ENCODE measurements around the gene LOXL3. TPM values are rescaled to one million over a fixed set of nuclear protein-coding genes. Genes with fewer than 3 reads are reported as not detected.

The LOXL3 gene
- total RNA-seq, 3 donors from 2014 or later (not counting 1 experiment from before 2014, with no cell fraction given), result 0.43 to 2.0 (median 0.93) TPM

DNA sequence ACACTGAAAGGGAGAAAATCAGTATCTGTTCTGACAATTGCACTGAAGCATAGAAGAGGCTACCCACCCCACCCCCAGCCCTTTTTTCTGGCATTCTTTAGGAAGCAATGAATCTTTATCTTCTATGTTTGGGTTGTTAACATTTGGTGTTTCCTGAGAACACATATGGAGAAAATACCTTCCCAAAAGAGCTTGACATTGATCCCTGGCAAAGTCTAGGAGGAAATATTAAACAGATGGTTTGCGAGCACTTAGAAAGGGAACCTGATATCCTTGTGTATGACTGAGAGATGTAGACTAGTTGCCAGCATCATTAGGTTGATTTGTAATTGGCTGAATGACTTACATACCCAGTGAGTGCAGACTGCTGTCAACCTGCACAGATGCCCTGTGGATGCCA lies 43.7 kb upstream of the LOXL3 start:
- Mint-ChIP-seq H3K4me1 (no peaks in the 10 kb centered on the region), H3K27ac (no peak overlapping the region), H3K27me3 (ENCODE audit: low read depth in 2 of 2) (peaks cover 42 to 52% of the 10 kb centered on the region in 2 donors), H3K4me3 (no peak overlapping the region), H3K36me3 (no peaks in the 10 kb centered on the region), H3K9me3 (no peaks in the 10 kb centered on the region)
- TF ChIP-seq, protein P1, sequence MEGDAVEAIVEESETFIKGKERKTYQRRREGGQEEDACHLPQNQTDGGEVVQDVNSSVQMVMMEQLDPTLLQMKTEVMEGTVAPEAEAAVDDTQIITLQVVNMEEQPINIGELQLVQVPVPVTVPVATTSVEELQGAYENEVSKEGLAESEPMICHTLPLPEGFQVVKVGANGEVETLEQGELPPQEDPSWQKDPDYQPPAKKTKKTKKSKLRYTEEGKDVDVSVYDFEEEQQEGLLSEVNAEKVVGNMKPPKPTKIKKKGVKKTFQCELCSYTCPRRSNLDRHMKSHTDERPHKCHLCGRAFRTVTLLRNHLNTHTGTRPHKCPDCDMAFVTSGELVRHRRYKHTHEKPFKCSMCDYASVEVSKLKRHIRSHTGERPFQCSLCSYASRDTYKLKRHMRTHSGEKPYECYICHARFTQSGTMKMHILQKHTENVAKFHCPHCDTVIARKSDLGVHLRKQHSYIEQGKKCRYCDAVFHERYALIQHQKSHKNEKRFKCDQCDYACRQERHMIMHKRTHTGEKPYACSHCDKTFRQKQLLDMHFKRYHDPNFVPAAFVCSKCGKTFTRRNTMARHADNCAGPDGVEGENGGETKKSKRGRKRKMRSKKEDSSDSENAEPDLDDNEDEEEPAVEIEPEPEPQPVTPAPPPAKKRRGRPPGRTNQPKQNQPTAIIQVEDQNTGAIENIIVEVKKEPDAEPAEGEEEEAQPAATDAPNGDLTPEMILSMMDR (IDR thresholded peaks at IDR 0.05), result no peak
- Histone ChIP-seq H3K4me1 (ENCODE audit: control insufficient read depth, insufficient read depth, low read length) (no peaks in the 10 kb centered on the region), H3K36me3 (ENCODE audit: control insufficient read depth, insufficient read depth, low read length) (no peaks in the 10 kb centered on the region), H3K27ac (ENCODE audit: low read length) (no peak overlapping the region), H3K27me3 (ENCODE audit: control insufficient read depth, insufficient read depth, low read length) (peaks cover 9% of the 10 kb centered on the region), H3K4me3 (ENCODE audit: low read length) (no peak overlapping the region), H3K9me3 (ENCODE audit: control insufficient read depth, insufficient read depth, low read length) (no peaks in the 10 kb centered on the region)
- DNase-seq (no peak), ATAC-seq (no peak)
- intact Hi-C loops (cut with micrococcal nuclease), result no loop called here
- 91% methylated on average over 1 of the region's 1 CpG for WGBS (ENCODE audit: insufficient coverage)

DNA sequence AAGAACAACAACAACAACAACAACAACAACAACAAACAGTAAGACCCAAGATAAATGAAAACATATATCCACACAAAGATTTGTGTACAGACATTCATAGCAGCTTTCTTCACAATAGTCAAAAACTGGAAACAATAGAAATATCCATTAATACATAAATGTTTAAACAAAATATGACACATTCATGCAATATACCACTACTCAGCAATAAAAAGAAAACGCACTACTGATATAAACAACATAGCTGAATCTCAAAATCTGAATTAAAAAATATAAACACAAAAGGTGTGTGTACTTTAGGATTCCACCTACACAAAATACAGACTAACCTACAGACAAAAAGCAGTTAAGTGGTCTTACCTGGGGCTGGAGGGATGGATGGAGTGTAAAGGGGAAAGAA lies 42.8 kb upstream of the LOXL3 start:
- H3K36me3 ChIP-seq (ENCODE audit: control insufficient read depth, insufficient read depth, low read length), result no peaks in the 10 kb centered on the region
- H3K27ac Mint-ChIP-seq, result no peak overlapping the region
- no peaks in the 10 kb centered on the region for H3K9me3 Mint-ChIP-seq
- H3K4me1 ChIP-seq (ENCODE audit: control insufficient read depth, insufficient read depth, low read length), result no peaks in the 10 kb centered on the region
- H3K36me3 Mint-ChIP-seq, result no peaks in the 10 kb centered on the region
- intact Hi-C loops (cut with micrococcal nuclease), result no loop called here
- H3K27me3 ChIP-seq (ENCODE audit: control insufficient read depth, insufficient read depth, low read length), result peaks cover 9% of the 10 kb centered on the region
- TF ChIP-seq, protein P1 (IDR thresholded peaks at IDR 0.05), result no peak
- H3K27ac ChIP-seq (ENCODE audit: low read length), result no peak overlapping the region
- peaks cover 39 to 46% of the 10 kb centered on the region in 2 donors for H3K27me3 Mint-ChIP-seq (ENCODE audit: low read depth in 2 of 2)
- H3K9me3 ChIP-seq (ENCODE audit: control insufficient read depth, insufficient read depth, low read length), result no peaks in the 10 kb centered on the region
- ATAC-seq, result no peak
- H3K4me3 Mint-ChIP-seq, result no peak overlapping the region
- H3K4me3 ChIP-seq (ENCODE audit: low read length), result no peak overlapping the region
- no peaks in the 10 kb centered on the region for H3K4me1 Mint-ChIP-seq
- WGBS (ENCODE audit: insufficient coverage), result no CpG with 5 or more reads among the region's 1 CpG
- no peak for DNase-seq

DNA sequence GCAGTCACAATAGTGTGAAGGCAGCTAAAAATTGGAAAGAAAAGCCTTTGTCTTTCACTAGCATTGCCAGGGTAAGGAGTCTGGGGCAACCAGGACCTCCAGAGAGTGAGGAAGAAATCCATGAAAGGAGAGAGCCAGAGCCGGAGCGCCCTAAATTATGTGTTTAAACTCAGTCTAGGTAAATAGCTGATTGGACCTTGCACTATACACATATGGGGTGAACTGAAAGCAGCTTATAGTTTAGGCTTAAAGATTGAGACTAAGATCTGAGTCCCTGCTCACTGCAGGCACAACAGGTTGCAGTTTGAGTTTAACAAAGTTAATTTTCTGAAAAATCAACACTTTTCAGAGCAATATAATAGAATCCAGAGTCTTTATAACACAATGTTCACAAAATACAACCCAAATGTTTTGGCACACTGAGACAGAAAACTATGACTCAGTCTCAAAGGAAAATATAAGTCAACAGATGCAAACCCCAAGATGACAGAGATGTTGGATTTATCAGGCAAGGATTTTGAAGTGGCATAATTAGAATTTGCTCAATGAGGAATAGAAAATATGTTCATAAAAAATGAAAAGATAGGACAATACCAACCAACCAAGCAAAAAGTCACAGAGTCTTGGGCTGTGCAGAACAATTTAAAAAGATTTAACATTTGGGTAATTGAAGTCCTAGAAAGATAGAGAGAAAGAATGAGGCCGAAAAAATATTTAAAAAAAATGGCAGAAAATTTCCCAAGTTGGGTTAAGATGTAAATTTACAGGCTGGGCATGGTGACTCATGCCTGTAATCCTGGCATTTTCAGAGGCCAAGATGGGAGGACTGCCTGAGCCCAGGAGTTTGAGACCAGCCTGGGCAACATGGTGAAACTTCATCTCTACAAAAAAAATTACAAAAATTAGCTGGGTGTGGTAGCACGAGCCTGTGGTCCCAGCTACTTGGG lies 40.4 kb upstream of the LOXL3 start:
- Mint-ChIP-seq H3K9me3 (no peaks in the 10 kb centered on the region), H3K27ac (no peak overlapping the region), H3K4me3 (no peak overlapping the region), H3K36me3 (no peaks in the 10 kb centered on the region), H3K27me3 (ENCODE audit: low read depth in 2 of 2) (peaks cover 32 to 47% of the 10 kb centered on the region in 2 donors), H3K4me1 (no peaks in the 10 kb centered on the region)
- TF ChIP-seq, protein P1 (IDR thresholded peaks at IDR 0.05), result no peak
- intact Hi-C loops (cut with micrococcal nuclease), result no loop called here
- Histone ChIP-seq H3K4me1 (ENCODE audit: control insufficient read depth, insufficient read depth, low read length) (no peaks in the 10 kb centered on the region), H3K9me3 (ENCODE audit: control insufficient read depth, insufficient read depth, low read length) (no peaks in the 10 kb centered on the region), H3K36me3 (ENCODE audit: control insufficient read depth, insufficient read depth, low read length) (no peaks in the 10 kb centered on the region), H3K27ac (ENCODE audit: low read length) (no peak overlapping the region), H3K27me3 (ENCODE audit: control insufficient read depth, insufficient read depth, low read length) (peaks cover 6% of the 10 kb centered on the region), H3K4me3 (ENCODE audit: low read length) (no peak overlapping the region)
- no peak for DNase-seq
- no peak for ATAC-seq
- 91% methylated on average over 4 of the region's 4 CpGs for WGBS (ENCODE audit: insufficient coverage)

All from natural killer cell (primary cell).